Body of pancreas (tissue), 4 donors: ENCODE data around the gene GAPVD1. TPM values are rescaled to one million over a fixed set of nuclear protein-coding genes. Genes with fewer than 3 reads are reported as not detected.
"Not testable (repeated sequence)": the region's sequence is repeated elsewhere in the genome, so short reads cannot be mapped to it uniquely, and the experiment has no call there.

ENCODE experiments used
- ATAC-seq: fragments of 150-250 bp; one replicate; pipeline ENCODE4 v1.9.1; 2016
- DNase-seq, 4 donors: peaks; one replicate each; pipeline ENCODE4 v3.0.0-alpha.2; 2019
- H3K27ac ChIP-seq, 4 donors: fragments of 200-600 bp; sonication (generic); 1 replicate in 3 of 4; 2 replicates in 1 of 4; pipeline versions ENCODE4 v1.5.1 to v1.6.1; 2016 to 2019; ENCODE audit warnings: mild to moderate bottlenecking in 1 of 4, mixed read lengths in 1 of 4, moderate library complexity in 1 of 4
- H3K27me3 ChIP-seq, 2 donors: fragments of 200-600 bp; sonication (generic); one replicate each; pipeline ENCODE4 v1.6.0; 2016; ENCODE audit warnings: mild to moderate bottlenecking in 1 of 2
- H3K36me3 ChIP-seq, 2 donors: fragments of 200-600 bp; sonication (generic); replicated peaks in 1 of 2; 2 replicates each; pipeline ENCODE4 v1.5.1; 2016; ENCODE audit warnings: low read depth in 2 of 2; ENCODE audit not compliant: insufficient read depth in 1 of 2
- H3K4me1 ChIP-seq: fragments of 200-600 bp; sonication (generic); one replicate; pipeline ENCODE4 v1.6.0; 2016
- H3K4me3 ChIP-seq, 2 donors: fragments of 200-600 bp; sonication (generic); 1 replicate in 1 of 2; 2 replicates in 1 of 2; pipeline ENCODE4 v1.5.1; 2016 to 2019
- H3K9me3 ChIP-seq, 3 donors: fragments of 200-600 bp; sonication (generic); 1 replicate in 2 of 3; 2 replicates in 1 of 3; pipeline ENCODE4 v1.5.1; 2016
- CTCF ChIP-seq, 7 experiments: fragments of 450-650 bp in 4 of 7; fragments of 200-600 bp in 3 of 7; sonication (generic) in 3 of 7; IDR thresholded peaks; one replicate each; pipeline ENCODE4 v1.5.1; 2016 to 2019; ENCODE audit warnings: antibody characterized with exemption in 7 of 7
- POLR2A ChIP-seq, 3 donors: fragments of 450-650 bp; IDR thresholded peaks; one replicate each; pipeline ENCODE4 v1.6.1; 2016; ENCODE audit warnings: antibody characterized with exemption in 3 of 3, mild to moderate bottlenecking in 2 of 3
- WGBS, 2 donors: methylation state at CpG; one replicate each; pipeline ENCODE4 v1.1.5; 2017; 5-methylcytosine and 5-hydroxymethylcytosine counted together
- intact Hi-C: fragments of 100-400 bp; cut with DNase I; formaldehyde crosslinking; loops from one replicate; pipeline ENCODE4 v1.15.1; 2023
- total RNA-seq, 2 donors: library from RNA; depleted of rRNA; stranded (reverse); fragments of >200 nt; gene quantifications; one replicate each; pipeline ENCODE4 v1.1.0, GENCODE V29; 2016

Gene GAPVD1
- total RNA-seq, 2 donors from 2014 or later: 25.7 to 48.8 TPM

- H3K27ac ChIP-seq: no peak overlapping the region
- H3K36me3 ChIP-seq: peaks cover 0 to 26% of the 10 kb centered on the region in 2 donors
- H3K9me3 ChIP-seq: no peaks in the 10 kb centered on the region
- no peak for DNase-seq
- WGBS, 2 donors: 95 to 98% methylated on average over 2 of the region's 2 CpGs
- no peaks in the 10 kb centered on the region for H3K4me1 ChIP-seq
- ATAC-seq: no peak
- no peaks in the 10 kb centered on the region for H3K27me3 ChIP-seq
- intact Hi-C loops: no loop called here
- no peak for TF ChIP-seq CTCF (IDR thresholded peaks at IDR 0.05)
- no peak for TF ChIP-seq POLR2A (IDR thresholded peaks at IDR 0.05)
- H3K4me3 ChIP-seq: no peak overlapping the region
Measured at GRCh38 chr9:125304273-125304672, 42.6 kb downstream of the GAPVD1 start.

GRCh38 chr9:125312411-125312810 lies 50.8 kb downstream of the GAPVD1 start:
- WGBS, 2 donors: 98 to 99% methylated on average over 2 of the region's 2 CpGs

GRCh38 chr9:125316359-125316758 lies 54.7 kb downstream of the GAPVD1 start:
- intact Hi-C loops, H3K9me3 ChIP-seq, H3K27ac ChIP-seq, H3K4me1 ChIP-seq, ATAC-seq, DNase-seq, H3K4me3 ChIP-seq, H3K27me3 ChIP-seq: not testable (repeated sequence)
- 65 to 83% methylated on average over 3 of the region's 3 CpGs for WGBS, 2 donors
- H3K36me3 ChIP-seq: peaks cover 5 to 15% of the 10 kb centered on the region in 2 donors

More at GRCh38 chr9:125312411-125312810, 50.8 kb downstream of the GAPVD1 start:
- Histone ChIP-seq H3K27me3 (no peaks in the 10 kb centered on the region), H3K9me3 (no peaks in the 10 kb centered on the region), H3K4me3 (no peak overlapping the region), H3K4me1 (no peaks in the 10 kb centered on the region), H3K27ac (no peak overlapping the region), H3K36me3 (peaks cover 5 to 22% of the 10 kb centered on the region in 2 donors)
- ATAC-seq (no peak), DNase-seq (no peak)
- no peak for TF ChIP-seq CTCF (IDR thresholded peaks at IDR 0.05)
- intact Hi-C loops: no loop called here

GRCh38 chr9:125317704-125318103 lies 56.1 kb downstream of the GAPVD1 start:
- TF ChIP-seq CTCF (IDR thresholded peaks at IDR 0.05) (no peak), POLR2A (IDR thresholded peaks at IDR 0.05) (no peak)

GRCh38 chr9:125321496-125321895 lies 59.9 kb downstream of the GAPVD1 start:
- no peak for ATAC-seq
- H3K27ac ChIP-seq: no peak overlapping the region
- H3K4me3 ChIP-seq: no peak overlapping the region
- no peaks in the 10 kb centered on the region for H3K4me1 ChIP-seq
- H3K36me3 ChIP-seq: peaks cover 0 to 14% of the 10 kb centered on the region in 2 donors
- WGBS, 2 donors: 60 to 86% methylated on average over 3 of the region's 3 CpGs
- no peaks in the 10 kb centered on the region for H3K9me3 ChIP-seq
- intact Hi-C loops: no loop called here
- no peak for TF ChIP-seq POLR2A (IDR thresholded peaks at IDR 0.05)
- no peak for DNase-seq
- no peaks in the 10 kb centered on the region for H3K27me3 ChIP-seq

More at GRCh38 chr9:125317704-125318103, 56.1 kb downstream of the GAPVD1 start:
- no peak for DNase-seq
- 91 to 93% methylated on average over 3 of the region's 3 CpGs for WGBS, 2 donors
- H3K27ac ChIP-seq: no peak overlapping the region
- H3K36me3 ChIP-seq: peaks cover 5 to 13% of the 10 kb centered on the region in 2 donors
- H3K27me3 ChIP-seq: no peaks in the 10 kb centered on the region
- intact Hi-C loops: no loop called here
- no peaks in the 10 kb centered on the region for H3K4me1 ChIP-seq
- H3K4me3 ChIP-seq: no peak overlapping the region
- ATAC-seq: no peak
- no peaks in the 10 kb centered on the region for H3K9me3 ChIP-seq

GRCh38 chr9:125323615-125324014 lies 62.0 kb downstream of the GAPVD1 start:
- H3K27ac ChIP-seq: no peak overlapping the region
- H3K9me3 ChIP-seq: no peaks in the 10 kb centered on the region
- WGBS, 2 donors: 100% methylated on average over 1 of the region's 1 CpG
- no peaks in the 10 kb centered on the region for H3K4me1 ChIP-seq
- H3K36me3 ChIP-seq: peaks cover 0 to 14% of the 10 kb centered on the region in 2 donors
- TF ChIP-seq CTCF (IDR thresholded peaks at IDR 0.05) (no peak), POLR2A (IDR thresholded peaks at IDR 0.05) (no peak)
- ATAC-seq: no peak
- no peak for DNase-seq
- no peaks in the 10 kb centered on the region for H3K27me3 ChIP-seq
- intact Hi-C loops: no loop called here
- no peak overlapping the region for H3K4me3 ChIP-seq
